Neural cell (in vitro differentiated cells): ENCODE measurements around the gene UGT1A6. TPM values are rescaled to one million over a fixed set of nuclear protein-coding genes. Genes with fewer than 3 reads are reported as not detected.

ENCODE experiments used
- H2AFZ ChIP-seq: fragments of 200-600, 300-800 bp; sonication (generic), shearing (Covaris generic); 2 replicates; pipeline ENCODE4 v1.6.0; 2014; ENCODE audit warnings: low read depth, mild to moderate bottlenecking, antibody characterized with exemption, low read length, moderate library complexity
- H3F3A ChIP-seq: fragments of 200-600 bp; shearing (Covaris generic); 2 replicates; pipeline ENCODE4 v1.6.1; 2016; ENCODE audit warnings: mild to moderate bottlenecking, moderate library complexity, mixed read lengths, antibody characterized with exemption, low read length; ENCODE audit not compliant: insufficient read depth, poor library complexity, severe bottlenecking
- H3K27ac ChIP-seq: fragments of 200-600, 300-800 bp; sonication (generic), shearing (Covaris generic); 2 replicates; pipeline ENCODE4 v1.5.1; 2014; ENCODE audit warnings: mild to moderate bottlenecking, low read length, moderate library complexity
- H3K27me3 ChIP-seq: fragments of 300-800, 200-600 bp; sonication (generic), shearing (Covaris generic); 2 replicates; pipeline ENCODE4 v1.6.0; 2014; ENCODE audit warnings: mild to moderate bottlenecking, low read depth, low read length, moderate library complexity; ENCODE audit not compliant: insufficient read depth
- H3K36me3 ChIP-seq: fragments of 300-800, 200-600 bp; sonication (generic), shearing (Covaris generic); 2 replicates; pipeline ENCODE4 v1.5.1; 2014; ENCODE audit warnings: mild to moderate bottlenecking, antibody characterized with exemption, low read length, moderate library complexity; ENCODE audit not compliant: insufficient read depth
- H3K4me2 ChIP-seq: fragments of 300-800, 200-600 bp; sonication (generic), shearing (Covaris generic); 2 replicates; pipeline ENCODE4 v1.6.0; 2014; ENCODE audit warnings: mild to moderate bottlenecking, low read length
- H3K4me3 ChIP-seq: fragments of 300-800, 200-600 bp; sonication (generic), shearing (Covaris generic); 2 replicates; pipeline ENCODE4 v1.5.1; 2014; ENCODE audit warnings: mild to moderate bottlenecking, low read length, moderate library complexity
- H3K79me2 ChIP-seq: fragments of 200-600 bp; shearing (Covaris generic); replicated peaks from 2 replicates; pipeline ENCODE4 v1.6.0; 2014; ENCODE audit warnings: mild to moderate bottlenecking, low read length, moderate library complexity; ENCODE audit not compliant: insufficient read depth
- H3K9ac ChIP-seq: fragments of 300-800, 200-600 bp; sonication (generic), shearing (Covaris generic); 2 replicates; pipeline ENCODE4 v1.6.1; 2016; ENCODE audit warnings: mild to moderate bottlenecking, low read length, mixed read lengths
- H3K9me2 ChIP-seq: fragments of 200-600 bp; shearing (Covaris generic); 2 replicates; pipeline ENCODE4 v1.6.1; 2016; ENCODE audit warnings: mild to moderate bottlenecking, low read length, mixed read lengths; ENCODE audit not compliant: insufficient read depth
- H3K9me3 ChIP-seq: fragments of 200-600, 300-800 bp; sonication (generic), shearing (Covaris generic); 2 replicates; pipeline ENCODE4 v1.6.1; 2016; ENCODE audit warnings: mild to moderate bottlenecking, mixed run types, low read length, moderate library complexity, mixed read lengths
- H4K20me1 ChIP-seq: fragments of 200-600 bp; shearing (Covaris generic); 2 replicates; pipeline ENCODE4 v1.6.1; 2016; ENCODE audit warnings: mild to moderate bottlenecking, mixed run types; ENCODE audit not compliant: insufficient read depth
- CTCF ChIP-seq: fragments of 450-650 bp; IDR thresholded peaks from 2 replicates; pipeline ENCODE4 v1.5.1; 2014; ENCODE audit warnings: antibody characterized with exemption, mild to moderate bottlenecking, moderate library complexity; ENCODE audit not compliant: poor library complexity, severe bottlenecking
- EP300 ChIP-seq: fragments of 450-650 bp; conservative IDR thresholded peaks from 2 replicates; pipeline ENCODE4 v1.6.1; 2014; ENCODE audit warnings: antibody characterized with exemption, mild to moderate bottlenecking, moderate library complexity; ENCODE audit not compliant: poor library complexity, severe bottlenecking
- EZH2 ChIP-seq: fragments of 200-600, 300-800 bp; shearing (Covaris generic), sonication (generic); IDR thresholded peaks from 2 replicates; pipeline ENCODE4 v1.6.1; 2014; ENCODE audit warnings: antibody characterized with exemption, low read length, borderline replicate concordance, mild to moderate bottlenecking; ENCODE audit not compliant: insufficient read depth, poor library complexity, severe bottlenecking
- MXI1 ChIP-seq: fragments of 450-650 bp; conservative IDR thresholded peaks from 2 replicates; pipeline ENCODE4 v1.6.1; 2014; ENCODE audit warnings: antibody characterized with exemption, mild to moderate bottlenecking; ENCODE audit not compliant: poor library complexity, severe bottlenecking
- POLR2AphosphoS5 ChIP-seq: IDR thresholded peaks from 2 replicates; pipeline ENCODE4 v1.6.1; 2012
- RAD21 ChIP-seq: fragments of 450-650 bp; conservative IDR thresholded peaks from 2 replicates; pipeline ENCODE4 v1.6.1; 2014; ENCODE audit warnings: antibody characterized with exemption, mild to moderate bottlenecking, moderate library complexity
- REST ChIP-seq: IDR thresholded peaks from 2 replicates; pipeline ENCODE4 v1.6.1; 2012; ENCODE audit warnings: borderline replicate concordance
- SMC3 ChIP-seq: fragments of 450-650 bp; conservative IDR thresholded peaks from 2 replicates; pipeline ENCODE4 v1.6.1; 2014; ENCODE audit warnings: antibody characterized with exemption, mild to moderate bottlenecking, moderate library complexity; ENCODE audit not compliant: poor library complexity
- TAF1 ChIP-seq: IDR thresholded peaks from 2 replicates; pipeline ENCODE4 v1.6.1; 2012; ENCODE audit warnings: low read depth
- polyA plus RNA-seq: library from polyadenylated mRNA; depleted of rRNA; stranded (reverse); fragments of >200 nt; gene quantifications from 2 replicates; pipeline ENCODE4 v1.2.3, GENCODE V29; 2014

The UGT1A6 gene
- polyA plus RNA-seq, 1 donor from 2014 or later: not detected

- no peaks in the 10 kb centered on the region for H3K9me3 ChIP-seq
- H3K36me3 ChIP-seq: no peaks in the 10 kb centered on the region
- H3K9me2 ChIP-seq: no peaks in the 10 kb centered on the region
- H2AFZ ChIP-seq: no peak within 1 kb of the TSS
- TF ChIP-seq RAD21 (no peak), MXI1 (no peak), EP300 (no peak), CTCF (no peak), EZH2 (no peak), TAF1 (no peak), SMC3 (no peak), REST (no peak), POLR2AphosphoS5 (no peak)
- no peaks in the 10 kb centered on the region for H3F3A ChIP-seq
- no peaks in the 10 kb centered on the region for H4K20me1 ChIP-seq
- no peaks in the 10 kb centered on the region for H3K79me2 ChIP-seq
- no peak within 1 kb of the TSS for H3K9ac ChIP-seq
- no peak within 1 kb of the TSS for H3K27ac ChIP-seq
- no peaks in the 10 kb centered on the region for H3K27me3 ChIP-seq
- H3K4me3 ChIP-seq: no peak within 1 kb of the TSS
- H3K4me2 ChIP-seq: no peak within 1 kb of the TSS
These were observed 67.4 kb downstream of the UGT1A6 start, which contains the start of gene UGT1A1 for GRCh38 chr2:233760043-233760442. UGT1A1 (plus strand) TSS chr2:233760270; CDS start chr2:233760288, 18 bp downstream.

GRCh38 chr2:233761040-233761769 is 68.5 kb downstream of the UGT1A6 start:
- Histone ChIP-seq H3K9ac (no peak overlapping the region), H3F3A (no peaks in the 10 kb centered on the region), H3K4me2 (no peak overlapping the region), H2AFZ (no peak overlapping the region), H3K9me2 (no peaks in the 10 kb centered on the region), H3K79me2 (no peaks in the 10 kb centered on the region), H3K36me3 (no peaks in the 10 kb centered on the region), H3K4me3 (no peak overlapping the region), H3K27me3 (no peaks in the 10 kb centered on the region), H4K20me1 (no peaks in the 10 kb centered on the region), H3K27ac (no peak overlapping the region), H3K9me3 (no peaks in the 10 kb centered on the region)
- TF ChIP-seq REST: no peak
- no peak for TF ChIP-seq POLR2AphosphoS5
- no peak for TF ChIP-seq EZH2
- TF ChIP-seq CTCF: no peak
